Spleen (tissue), 11 donors: Measurements from ENCODE around the gene SHANK2. TPM values are rescaled to one million over a fixed set of nuclear protein-coding genes. Genes with fewer than 3 reads are reported as not detected.
A peak's percentile ranks its signal among the peaks of the same experiment; 100 is the strongest.

Experiments
- DNase-seq: peaks from one replicate; pipeline ENCODE4 v3.0.0-alpha.2; 2020
- H3K27ac ChIP-seq, 8 donors: fragments of 200-600 bp; sonication (generic) in 7 of 8; 1 replicate in 4 of 8; 2 replicates in 4 of 8; pipeline versions ENCODE4 v1.5.0 to v1.8.0; 2016 to 2021; ENCODE audit warnings: inconsistent platforms in 4 of 8, mild to moderate bottlenecking in 4 of 8, moderate library complexity in 1 of 8
- H3K27me3 ChIP-seq, 7 donors: fragments of 200-600 bp; sonication (generic) in 6 of 7; replicated peaks in 1 of 7; 1 replicate in 4 of 7; 2 replicates in 3 of 7; pipeline versions ENCODE4 v1.5.0 to v1.8.0; 2016 to 2021; ENCODE audit warnings: inconsistent platforms in 3 of 7, mild to moderate bottlenecking in 1 of 7
- H3K36me3 ChIP-seq, 6 donors: fragments of 200-600 bp; sonication (generic) in 5 of 6; 1 replicate in 4 of 6; 2 replicates in 2 of 6; pipeline versions ENCODE4 v1.5.0 to v1.8.0; 2016 to 2021; ENCODE audit warnings: inconsistent platforms in 2 of 6
- H3K4me1 ChIP-seq, 6 donors: fragments of 200-600 bp; sonication (generic) in 5 of 6; 1 replicate in 3 of 6; 2 replicates in 3 of 6; pipeline versions ENCODE4 v1.5.0 to v1.8.0; 2016 to 2021; ENCODE audit warnings: inconsistent platforms in 3 of 6
- H3K4me3 ChIP-seq, 8 donors: fragments of 200-600 bp; sonication (generic) in 7 of 8; 1 replicate in 4 of 8; 2 replicates in 4 of 8; pipeline versions ENCODE4 v1.5.0 to v1.8.0; 2016 to 2021; ENCODE audit warnings: inconsistent platforms in 4 of 8, mild to moderate bottlenecking in 4 of 8, moderate library complexity in 2 of 8
- H3K9me3 ChIP-seq, 8 donors: fragments of 200-600 bp; sonication (generic) in 7 of 8; 1 replicate in 4 of 8; 2 replicates in 4 of 8; pipeline versions ENCODE4 v1.5.0 to v1.8.0; 2016 to 2021; ENCODE audit warnings: inconsistent platforms in 4 of 8
- CTCF ChIP-seq, 11 experiments: fragments of 200-600 bp in 7 of 11; fragments of 450-650 bp in 4 of 11; sonication (generic) in 4 of 11; IDR thresholded peaks in 8 of 11; conservative IDR thresholded peaks in 3 of 11; 1 replicate in 7 of 11; 2 replicates in 4 of 11; pipeline versions ENCODE4 v1.4.0 to v1.8.0; 2016 to 2021; ENCODE audit warnings: antibody characterized with exemption in 11 of 11, inconsistent platforms in 4 of 11, mild to moderate bottlenecking in 1 of 11
- POLR2A ChIP-seq, 3 donors: fragments of 450-650 bp; IDR thresholded peaks; one replicate each; pipeline ENCODE4 v1.5.1; 2017; ENCODE audit warnings: antibody characterized with exemption in 3 of 3, mild to moderate bottlenecking in 1 of 3
- POLR2AphosphoS5 ChIP-seq, 3 donors: sonication (generic); formaldehyde crosslinking; IDR thresholded peaks; one replicate each; pipeline ENCODE4 v1.5.1; 2017; ENCODE audit warnings: antibody characterized with exemption in 3 of 3
- WGBS, 5 donors: extraction: QIAGEN DNeasy Blood & Tissue Kit in 3 of 5; methylation state at CpG; one replicate each; pipeline versions ENCODE4 v1.1.5 to v1.1.7; 2013 to 2018; 5-methylcytosine and 5-hydroxymethylcytosine counted together
- intact Hi-C: fragments of 100-400 bp; cut with DNase I; formaldehyde crosslinking; loops from one replicate; pipeline ENCODE4 v1.15.0; 2023; ENCODE audit warnings: low total_unique reads
- polyA plus RNA-seq, 3 donors: library from polyadenylated mRNA; stranded (reverse); fragments of 200-250 nt; gene quantifications; one replicate each; pipeline ENCODE4 v1.2.1, GENCODE V29; 2013
- total RNA-seq, 7 donors: library from RNA; depleted of rRNA in 3 of 7; stranded (reverse); fragments of >200 nt in 3 of 7; fragmentation: NEBNext Ultra II Directional in 4 of 7; extraction: Animal tissue kit (Norgen Biotek cat#: 25700) in 4 of 7; gene quantifications; one replicate each; pipeline versions ENCODE4 v1.1.0 to v1.2.1, GENCODE V29; 2016 to 2021
- donor health status: healthy with polysubstance abuse.
- donor health status: DM: no; HTN: no; CAD: no; lungs with moderate emphysema.
- donor health status: DM: no; HTN: no; CAD: no.
- donor health status: Bipolar disorder and iron deficiency.
- donor health status: healthy.
- donor health status: DM: no; HTN: no; CAD: no.
- donor health status: DM: yes; HTN: yes; CAD: no.

SHANK2 gene
- total and polyA plus RNA-seq, 10 donors, result 0.30 to 23.8 (median 9.4) TPM

- WGBS, 5 donors, result 83 to 85% (median 84%) methylated on average over 10 of the region's 10 CpGs
- intact Hi-C loops, result no loop called here
- DNase-seq, result peak; percentile 33
- Histone ChIP-seq H3K36me3 (no peaks in the 10 kb centered on the region), H3K27ac (no peak overlapping the region), H3K4me1 (no peaks in the 10 kb centered on the region), H3K27me3 (peaks cover 0 to 48% (median 0%) of the 10 kb centered on the region in 7 donors), H3K4me3 (no peak overlapping the region), H3K9me3 (no peaks in the 10 kb centered on the region)
- TF ChIP-seq POLR2A (IDR thresholded peaks at IDR 0.05) (no peak), POLR2AphosphoS5 (IDR thresholded peaks at IDR 0.05) (no peak), CTCF (IDR thresholded peaks at IDR 0.05 in 8 of 11, conservative IDR thresholded peaks at IDR 0.05 in 3 of 11) (no peak)
These were observed 33.4 kb downstream of the SHANK2 start for GRCh38 chr11:71218789-71219499.

- TF ChIP-seq POLR2AphosphoS5 (IDR thresholded peaks at IDR 0.05) (no peak), CTCF (IDR thresholded peaks at IDR 0.05 in 8 of 11, conservative IDR thresholded peaks at IDR 0.05 in 3 of 11) (no peak), POLR2A (IDR thresholded peaks at IDR 0.05) (no peak)
- intact Hi-C loops, result no loop called here
- Histone ChIP-seq H3K27me3 (peaks cover 0 to 81% (median 0%) of the 10 kb centered on the region in 7 donors), H3K36me3 (no peaks in the 10 kb centered on the region), H3K4me3 (no peak overlapping the region), H3K27ac (no peak overlapping the region), H3K4me1 (no peaks in the 10 kb centered on the region), H3K9me3 (no peaks in the 10 kb centered on the region)
- 84 to 94% (median 89%) methylated on average over 11 to 12 of the region's 12 CpGs for WGBS, 5 donors
- peak; percentile 54 for DNase-seq
These were observed 36.9 kb downstream of the SHANK2 start for GRCh38 chr11:71215425-71215965.

GRCh38 chr11:71214553-71215424 is 37.6 kb downstream of the SHANK2 start:
- H3K27me3 ChIP-seq, result peaks cover 0 to 83% (median 0%) of the 10 kb centered on the region in 7 donors
- TF ChIP-seq POLR2A (IDR thresholded peaks at IDR 0.05) (no peak), CTCF (IDR thresholded peaks at IDR 0.05 in 8 of 11, conservative IDR thresholded peaks at IDR 0.05 in 3 of 11) (no peak), POLR2AphosphoS5 (IDR thresholded peaks at IDR 0.05) (no peak)
- H3K36me3 ChIP-seq, result no peaks in the 10 kb centered on the region
- no peaks in the 10 kb centered on the region for H3K9me3 ChIP-seq
- no peak overlapping the region for H3K27ac ChIP-seq
- H3K4me3 ChIP-seq, result no peak overlapping the region
- no peaks in the 10 kb centered on the region for H3K4me1 ChIP-seq
- WGBS, 5 donors, result 82 to 90% (median 86%) methylated on average over 3 to 23 of the region's 23 CpGs
- peak; percentile 56 for DNase-seq
- intact Hi-C loops, result no loop called here
